ENCODE measurements around the gene IPO13.

Gene IPO13

GRCh38 chr1:44013949-44014348 is 67.2 kb downstream of the IPO13 start:
- FAIRE-seq = no peak

GRCh38 chr1:44014365-44015104 is 67.8 kb downstream of the IPO13 start:
- no peak for FAIRE-seq

GRCh38 chr1:44015206-44015605 is 68.5 kb downstream of the IPO13 start:
- FAIRE-seq = no peak

- no peak for FAIRE-seq
Observed at GRCh38 chr1:44016041-44016889, 69.5 kb downstream of the IPO13 start.

GRCh38 chr1:44016890-44017400 is 70.2 kb downstream of the IPO13 start:
- FAIRE-seq = no peak

Data from A204.1 (cell line).